HCT116 (cell line): ENCODE results near the gene SALL3.

ENCODE experiments used
- CTCF ChIP-seq, 3 experiments: fragments of 200-600 bp in 1 of 3; sonication (generic) in 1 of 3; IDR thresholded peaks in 2 of 3; conservative IDR thresholded peaks in 1 of 3; 2 replicates each; pipeline ENCODE4 v1.5.1; 2012 to 2017; ENCODE audit warnings: low read depth in 2 of 3, low read length in 2 of 3, antibody characterized with exemption in 1 of 3, borderline replicate concordance in 1 of 3, control low read depth in 1 of 3, mild to moderate bottlenecking in 1 of 3, mixed read lengths in 1 of 3, mixed run types in 1 of 3, moderate library complexity in 1 of 3; ENCODE audit not compliant: insufficient read depth in 1 of 3
- EGR1 ChIP-seq: IDR thresholded peaks from 2 replicates; pipeline ENCODE4 v1.6.1; 2012; ENCODE audit warnings: low read depth
- EZH2phosphoT487 ChIP-seq: fragments of 200-600 bp; IDR thresholded peaks from 2 replicates; pipeline ENCODE4 v1.6.1; 2018; ENCODE audit warnings: antibody characterized with exemption, borderline replicate concordance
- SIN3A ChIP-seq: IDR thresholded peaks from 2 replicates; pipeline ENCODE4 v1.6.1; 2012; ENCODE audit warnings: low read depth

- no peak for TF ChIP-seq CTCF (IDR thresholded peaks at IDR 0.05 in 2 of 3, conservative IDR thresholded peaks at IDR 0.05 in 1 of 3; ENCODE audit: borderline replicate concordance in 1 of 3, insufficient read depth in 1 of 3, low read depth in 2 of 3, low read length in 2 of 3)
- no peak for TF ChIP-seq EZH2phosphoT487
- no peak for TF ChIP-seq EGR1
- TF ChIP-seq SIN3A: no peak
These were observed 45.6 kb upstream of the SALL3 start for GRCh38 chr18:78934003-78934402.
